ENCODE measurements around the gene LNX1.

DNA sequence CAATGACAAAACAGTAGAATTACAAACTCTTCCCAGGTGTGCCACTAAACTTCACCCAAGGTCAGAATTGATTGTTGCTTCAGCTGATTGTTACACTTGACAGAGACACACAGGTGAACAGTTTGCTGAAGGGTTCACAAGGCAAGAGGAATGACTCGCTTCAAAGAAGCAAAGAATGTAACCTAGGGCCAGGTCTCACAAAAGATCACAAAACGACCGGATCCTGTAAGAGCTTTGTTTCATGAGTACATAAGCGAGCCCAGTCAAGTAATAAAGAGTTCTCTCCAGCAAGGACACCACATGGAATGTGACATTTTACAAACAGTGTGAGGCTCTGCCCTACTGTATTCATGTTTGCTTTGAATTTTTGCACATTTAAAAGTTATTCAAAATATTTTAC is 9.1 kb downstream of the LNX1 start:
- TF ChIP-seq, protein P1, sequence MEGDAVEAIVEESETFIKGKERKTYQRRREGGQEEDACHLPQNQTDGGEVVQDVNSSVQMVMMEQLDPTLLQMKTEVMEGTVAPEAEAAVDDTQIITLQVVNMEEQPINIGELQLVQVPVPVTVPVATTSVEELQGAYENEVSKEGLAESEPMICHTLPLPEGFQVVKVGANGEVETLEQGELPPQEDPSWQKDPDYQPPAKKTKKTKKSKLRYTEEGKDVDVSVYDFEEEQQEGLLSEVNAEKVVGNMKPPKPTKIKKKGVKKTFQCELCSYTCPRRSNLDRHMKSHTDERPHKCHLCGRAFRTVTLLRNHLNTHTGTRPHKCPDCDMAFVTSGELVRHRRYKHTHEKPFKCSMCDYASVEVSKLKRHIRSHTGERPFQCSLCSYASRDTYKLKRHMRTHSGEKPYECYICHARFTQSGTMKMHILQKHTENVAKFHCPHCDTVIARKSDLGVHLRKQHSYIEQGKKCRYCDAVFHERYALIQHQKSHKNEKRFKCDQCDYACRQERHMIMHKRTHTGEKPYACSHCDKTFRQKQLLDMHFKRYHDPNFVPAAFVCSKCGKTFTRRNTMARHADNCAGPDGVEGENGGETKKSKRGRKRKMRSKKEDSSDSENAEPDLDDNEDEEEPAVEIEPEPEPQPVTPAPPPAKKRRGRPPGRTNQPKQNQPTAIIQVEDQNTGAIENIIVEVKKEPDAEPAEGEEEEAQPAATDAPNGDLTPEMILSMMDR (conservative IDR thresholded peaks at IDR 0.05 in 1 of 2, IDR thresholded peaks at IDR 0.05 in 1 of 2; ENCODE audit: low read depth in 1 of 2, low read length in 2 of 2), result no peak
- TF ChIP-seq EZH2 (IDR thresholded peaks at IDR 0.05; ENCODE audit: low read length, missing control alignments), result no peak

All from fibroblast of lung (primary cell).